SK-N-DZ (cell line): Measurements from ENCODE around the gene COL15A1.

Experiments used
- DNase-seq: peaks from one replicate; pipeline ENCODE4 v3.0.0-alpha.2; 2015; ENCODE audit warnings: low spot score

Gene COL15A1

GRCh38 chr9:99052815-99053715, 109.4 kb downstream of the COL15A1 start:
- DNase-seq, result no peak

GRCh38 chr9:99054581-99054980, 110.9 kb downstream of the COL15A1 start:
- no peak for DNase-seq

- DNase-seq, result no peak
Observed at GRCh38 chr9:99055384-99055783, 111.7 kb downstream of the COL15A1 start.

- DNase-seq, result no peak
Observed at GRCh38 chr9:99056186-99056585, 112.5 kb downstream of the COL15A1 start.

GRCh38 chr9:99056886-99057664, 113.4 kb downstream of the COL15A1 start:
- no peak for DNase-seq

GRCh38 chr9:99057665-99058625, 114.2 kb downstream of the COL15A1 start:
- DNase-seq, result no peak

GRCh38 chr9:99058964-99059921, 115.5 kb downstream of the COL15A1 start:
- no peak for DNase-seq

GRCh38 chr9:99060621-99061020, 116.9 kb downstream of the COL15A1 start:
- DNase-seq, result no peak

GRCh38 chr9:99062549-99062948, 118.8 kb downstream of the COL15A1 start:
- no peak for DNase-seq

GRCh38 chr9:99063522-99063921, 119.8 kb downstream of the COL15A1 start:
- DNase-seq, result no peak

- no peak for DNase-seq
Observed at GRCh38 chr9:99066571-99066970, 122.9 kb downstream of the COL15A1 start.

- DNase-seq, result no peak
Observed at GRCh38 chr9:99069075-99069474, 125.4 kb downstream of the COL15A1 start.

GRCh38 chr9:99069546-99069945, 125.8 kb downstream of the COL15A1 start:
- no peak for DNase-seq

GRCh38 chr9:99070681-99071080, 127.0 kb downstream of the COL15A1 start:
- no peak for DNase-seq

GRCh38 chr9:99071313-99072039, 127.8 kb downstream of the COL15A1 start:
- DNase-seq, result no peak

- no peak for DNase-seq
Observed at GRCh38 chr9:99072040-99072394, 128.3 kb downstream of the COL15A1 start.

- no peak for DNase-seq
Observed at GRCh38 chr9:99073347-99073746, 129.6 kb downstream of the COL15A1 start.

GRCh38 chr9:99073985-99074901, 130.5 kb downstream of the COL15A1 start:
- no peak for DNase-seq

- no peak for DNase-seq
Observed at GRCh38 chr9:99074902-99075245, 131.2 kb downstream of the COL15A1 start.
